Activated CD8-positive, alpha-beta T cell treated with anti-CD3 and anti-CD28 coated beads, Interleukin-2, amount 10 ng/mL, durations not matched to agents 7 days and 5 days (primary cell): Measurements from ENCODE around the gene KLHL33. TPM values are rescaled to one million over a fixed set of nuclear protein-coding genes. Genes with fewer than 3 reads are reported as not detected.
A peak's percentile ranks its signal among the peaks of the same experiment; 100 is the strongest.

Source experiments
- ATAC-seq: fragments of 150-1000 bp; cut with Tn5 transposase; one replicate; pipeline ENCODE4 v1.10.0; 2021; ENCODE audit warnings: moderate library complexity
- CTCF ChIA-PET: fragments of 350-600 bp; sonication (Branson Sonifier 250); formaldehyde crosslinking; loops from one replicate; lab custom pipeline; 2021; ENCODE audit warnings: antibody characterized with exemption; lab: Charles Lee
- POLR2A ChIA-PET: fragments of 350-600 bp; sonication (Branson Sonifier 250); formaldehyde crosslinking; loops from one replicate; lab custom pipeline; 2021; ENCODE audit warnings: antibody characterized with exemption; lab: Charles Lee
- DNase-seq: peaks from one replicate; pipeline ENCODE4 v3.0.0-alpha.2; 2020
- H3K27ac Mint-ChIP-seq: one replicate; pipeline ENCODE4 v1.8.0; 2021; ENCODE audit warnings: mild to moderate bottlenecking, mixed read lengths
- H3K27me3 Mint-ChIP-seq: one replicate; pipeline ENCODE4 v1.8.0; 2021; ENCODE audit warnings: low read depth, mixed read lengths
- H3K36me3 Mint-ChIP-seq: one replicate; pipeline ENCODE4 v1.8.0; 2021; ENCODE audit warnings: low read depth, mixed read lengths
- H3K4me1 Mint-ChIP-seq: one replicate; pipeline ENCODE4 v1.8.0; 2021; ENCODE audit warnings: low read depth, mixed read lengths
- H3K4me3 Mint-ChIP-seq: one replicate; pipeline ENCODE4 v1.8.0; 2021; ENCODE audit warnings: mild to moderate bottlenecking, mixed read lengths
- H3K9me3 Mint-ChIP-seq: one replicate; pipeline ENCODE4 v1.8.0; 2022; ENCODE audit warnings: mixed read lengths; ENCODE audit not compliant: insufficient read depth
- total RNA-seq, 2 experiments: library from RNA; stranded (reverse); gene quantifications; one replicate each; pipeline ENCODE4 v1.2.3, GENCODE V29; 2021

The KLHL33 gene
- total RNA-seq, 2 experiments from 2014 or later, result 2.4 to 2.7 TPM

DNA sequence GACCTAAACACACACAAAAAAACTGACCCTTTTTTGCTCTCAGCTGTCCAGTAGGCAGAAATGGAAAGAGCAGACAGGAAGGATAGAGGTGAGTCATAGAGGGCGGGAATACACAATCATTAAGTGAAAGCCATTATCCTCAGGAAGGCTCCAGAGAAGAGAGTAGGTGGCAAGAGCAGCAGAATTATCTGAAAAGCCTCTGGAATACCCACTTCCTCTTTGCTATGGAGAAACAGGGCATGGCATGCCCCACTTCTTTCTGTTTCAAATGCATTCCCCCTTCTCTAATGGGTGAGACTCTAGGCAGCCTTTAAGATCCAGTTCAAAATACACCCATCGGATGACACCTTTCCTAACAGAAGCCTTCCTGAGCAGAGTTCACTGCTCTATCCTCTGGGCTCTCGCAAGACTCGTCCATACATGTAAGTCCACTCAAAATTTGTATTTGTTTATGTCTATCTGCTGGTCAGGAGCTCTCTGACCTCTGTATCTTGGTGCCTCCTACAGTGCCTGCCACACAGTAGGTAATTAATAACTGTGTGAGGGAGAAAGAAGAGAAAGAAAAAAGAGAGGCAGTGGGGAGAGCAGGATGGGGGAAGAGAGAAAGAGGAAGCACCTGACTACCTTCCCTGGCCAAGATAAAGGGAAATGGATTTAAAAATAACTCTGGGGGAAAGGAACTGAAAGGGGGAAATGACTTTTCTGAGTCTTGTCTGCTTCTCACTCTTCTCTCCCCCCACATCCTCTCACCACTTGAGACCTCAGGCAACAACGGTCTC is 8.5 kb downstream of the KLHL33 start:
- ChIA-PET CTCF (interaction anchor here (1.8 to 3.8 kb wide), 2 partner anchors 12 to 15 kb away, joined by 4 to 24 read pairs; no protein-coding TSS in a partner anchor), POLR2A (interaction anchor here (1.6 to 3.3 kb wide), 4 partner anchors 11 to 34 kb away, joined by 4 to 22 read pairs (median 12); partner anchors contain the start of genes PIP4P1 and TEP1)
- Mint-ChIP-seq H3K36me3 (peaks cover 9% of the 10 kb centered on the region), H3K4me3 (peak overlapping the region; percentile 78), H3K4me1 (peaks cover 45% of the 10 kb centered on the region), H3K27me3 (no peaks in the 10 kb centered on the region), H3K27ac (peak overlapping the region; percentile 94), H3K9me3 (no peaks in the 10 kb centered on the region)
- peak; percentile 59 for ATAC-seq
- DNase-seq, result peak; percentile 48

DNA sequence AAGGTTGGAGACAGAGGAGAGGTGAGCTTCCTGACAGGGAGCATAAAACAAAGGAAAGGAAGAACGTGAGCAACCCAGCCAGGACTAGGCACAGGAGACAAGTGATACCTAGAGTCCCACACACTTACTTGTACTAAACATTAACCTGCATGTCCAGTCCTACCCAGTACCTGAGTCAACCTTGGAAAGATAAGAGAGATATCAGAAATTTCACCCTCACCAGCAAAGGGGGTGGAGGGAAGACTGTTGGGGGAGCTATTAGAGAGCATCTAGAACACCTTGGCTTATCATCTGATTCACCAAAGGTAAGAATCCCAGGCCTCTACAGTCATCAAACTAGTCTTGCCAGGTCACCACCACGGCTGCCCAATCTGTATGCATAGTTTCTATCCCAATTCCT is 11.1 kb downstream of the KLHL33 start:
- Mint-ChIP-seq H3K36me3 (peaks cover 9% of the 10 kb centered on the region), H3K27ac (no peak overlapping the region), H3K9me3 (no peaks in the 10 kb centered on the region), H3K4me1 (peaks cover 36% of the 10 kb centered on the region), H3K4me3 (no peak overlapping the region), H3K27me3 (no peaks in the 10 kb centered on the region)
- ChIA-PET POLR2A (interaction anchor here (1.0 to 1.2 kb wide), 2 partner anchors 9 to 45 kb away, joined by 3 read pairs; partner anchors contain the start of gene PNP), CTCF (interaction anchor here (1.0 to 4.6 kb wide), 2 partner anchors 10 to 45 kb away, joined by 4 to 38 read pairs; no protein-coding TSS in a partner anchor)
- no peak for ATAC-seq
- no peak for DNase-seq

DNA sequence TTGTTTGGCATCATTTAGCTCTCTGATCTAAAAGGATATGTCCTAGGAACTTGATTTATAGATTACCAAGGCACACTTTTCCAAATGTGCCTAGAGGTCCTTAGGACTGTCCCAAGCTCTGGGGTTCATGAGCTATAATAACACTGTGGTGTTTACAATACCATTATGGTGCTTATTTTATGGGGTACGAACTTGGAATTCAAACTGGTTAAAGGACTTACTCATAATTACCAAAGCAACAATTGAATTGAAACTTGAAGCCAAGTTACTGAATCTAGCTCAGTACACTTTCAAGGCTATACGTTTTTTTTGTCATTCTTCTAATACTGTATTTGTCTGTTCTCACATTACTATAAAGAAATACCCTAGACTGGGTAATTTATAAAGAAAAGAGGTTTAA is 13.1 kb downstream of the KLHL33 start:
- no peak overlapping the region for H3K27ac Mint-ChIP-seq
- no peak overlapping the region for H3K4me3 Mint-ChIP-seq
- POLR2A ChIA-PET, result no interaction called here
- peaks cover 16% of the 10 kb centered on the region for H3K4me1 Mint-ChIP-seq
- no peaks in the 10 kb centered on the region for H3K9me3 Mint-ChIP-seq
- ATAC-seq, result no peak
- peaks cover 4% of the 10 kb centered on the region for H3K36me3 Mint-ChIP-seq
- DNase-seq, result no peak
- CTCF ChIA-PET, result interaction anchor here (1.3 to 4.6 kb wide), 2 partner anchors 8 to 29 kb away, joined by 3 to 38 read pairs; no protein-coding TSS in a partner anchor
- H3K27me3 Mint-ChIP-seq, result no peaks in the 10 kb centered on the region

DNA sequence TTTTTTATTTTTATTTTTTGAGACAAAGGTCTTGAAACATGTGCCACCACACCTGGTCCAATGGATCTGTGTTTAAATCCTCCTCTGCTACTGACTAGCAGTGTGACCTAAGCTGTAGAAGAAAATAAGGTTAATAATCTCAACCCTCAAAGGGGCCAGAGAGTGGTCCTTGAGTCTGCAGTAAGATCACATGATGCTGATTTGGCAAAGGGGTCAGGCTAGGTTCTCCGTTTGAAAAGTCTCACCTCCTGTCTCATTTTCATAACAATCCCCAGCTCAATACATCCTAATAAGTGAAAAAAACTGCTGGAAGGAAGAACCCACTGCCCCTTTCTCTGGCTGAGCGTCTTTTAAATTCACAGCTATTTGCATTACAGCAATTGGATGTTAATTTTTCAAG is 14.7 kb downstream of the KLHL33 start:
- Mint-ChIP-seq H3K27me3 (no peaks in the 10 kb centered on the region), H3K36me3 (peaks cover 4% of the 10 kb centered on the region), H3K27ac (no peak overlapping the region), H3K9me3 (no peaks in the 10 kb centered on the region), H3K4me1 (peaks cover 13% of the 10 kb centered on the region), H3K4me3 (no peak overlapping the region)
- ChIA-PET CTCF (interaction anchor here (0.7 kb wide), 1 partner anchor 13 kb away, joined by 3 read pairs; no protein-coding TSS in a partner anchor), POLR2A (no interaction called here)
- DNase-seq (no peak), ATAC-seq (no peak)

DNA sequence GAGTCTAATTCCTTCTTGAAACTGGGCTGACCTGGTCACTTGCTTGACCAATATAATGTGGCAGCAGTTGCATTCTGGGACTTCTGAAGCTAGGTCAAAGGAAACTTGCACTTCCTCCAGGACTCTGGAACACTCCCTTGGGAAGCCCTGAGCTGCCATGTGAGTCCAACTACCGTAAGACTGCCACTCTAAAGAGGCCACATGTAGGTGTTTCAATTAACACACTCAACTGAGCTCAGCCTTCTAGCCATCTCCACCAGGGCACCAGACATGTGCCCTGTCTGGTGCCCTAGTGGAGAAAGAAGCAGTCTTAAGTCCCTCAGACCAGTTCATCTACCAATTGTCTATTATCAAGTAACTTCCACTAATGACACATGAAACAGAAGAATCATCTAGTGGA is 16.5 kb downstream of the KLHL33 start:
- ChIA-PET POLR2A (no interaction called here), CTCF (interaction anchor here (0.9 kb wide), 1 partner anchor 29 kb away, joined by 3 read pairs; no protein-coding TSS in a partner anchor)

DNA sequence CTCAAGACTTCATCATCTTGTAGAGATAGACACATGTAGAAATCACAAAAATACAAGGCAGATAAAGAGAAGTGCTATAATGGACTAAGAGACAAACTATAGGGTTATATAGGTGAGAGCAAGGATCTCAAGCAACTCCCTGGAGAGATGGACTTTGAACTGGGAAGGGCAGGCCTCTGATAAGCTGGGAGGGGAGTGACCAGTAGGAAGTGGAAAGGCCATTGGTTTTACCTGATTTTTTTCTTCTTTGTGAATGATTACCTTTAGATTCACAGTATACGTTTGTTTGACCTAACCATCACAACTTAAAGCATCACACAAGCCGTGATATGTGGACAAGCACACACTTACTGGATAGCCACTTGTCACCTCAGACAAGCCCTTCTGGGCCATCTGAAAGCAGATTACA is 17.5 kb downstream of the KLHL33 start:
- H3K27me3 Mint-ChIP-seq, result no peaks in the 10 kb centered on the region
- H3K27ac Mint-ChIP-seq, result no peak overlapping the region
- no peaks in the 10 kb centered on the region for H3K9me3 Mint-ChIP-seq
- peaks cover 28% of the 10 kb centered on the region for H3K4me1 Mint-ChIP-seq
- no peak for DNase-seq
- ATAC-seq, result no peak
- POLR2A ChIA-PET, result no interaction called here
- CTCF ChIA-PET, result interaction anchor here (0.6 to 1.4 kb wide), 2 partner anchors 75 to 596 kb away, joined by 3 read pairs; no protein-coding TSS in a partner anchor
- H3K36me3 Mint-ChIP-seq, result no peaks in the 10 kb centered on the region
- H3K4me3 Mint-ChIP-seq, result no peak overlapping the region

More for the DNA sequence above, 16.5 kb downstream of the KLHL33 start:
- ATAC-seq (no peak), DNase-seq (no peak)
- Mint-ChIP-seq H3K9me3 (no peaks in the 10 kb centered on the region), H3K4me3 (no peak overlapping the region), H3K27ac (no peak overlapping the region), H3K27me3 (no peaks in the 10 kb centered on the region), H3K4me1 (peaks cover 19% of the 10 kb centered on the region), H3K36me3 (no peaks in the 10 kb centered on the region)

DNA sequence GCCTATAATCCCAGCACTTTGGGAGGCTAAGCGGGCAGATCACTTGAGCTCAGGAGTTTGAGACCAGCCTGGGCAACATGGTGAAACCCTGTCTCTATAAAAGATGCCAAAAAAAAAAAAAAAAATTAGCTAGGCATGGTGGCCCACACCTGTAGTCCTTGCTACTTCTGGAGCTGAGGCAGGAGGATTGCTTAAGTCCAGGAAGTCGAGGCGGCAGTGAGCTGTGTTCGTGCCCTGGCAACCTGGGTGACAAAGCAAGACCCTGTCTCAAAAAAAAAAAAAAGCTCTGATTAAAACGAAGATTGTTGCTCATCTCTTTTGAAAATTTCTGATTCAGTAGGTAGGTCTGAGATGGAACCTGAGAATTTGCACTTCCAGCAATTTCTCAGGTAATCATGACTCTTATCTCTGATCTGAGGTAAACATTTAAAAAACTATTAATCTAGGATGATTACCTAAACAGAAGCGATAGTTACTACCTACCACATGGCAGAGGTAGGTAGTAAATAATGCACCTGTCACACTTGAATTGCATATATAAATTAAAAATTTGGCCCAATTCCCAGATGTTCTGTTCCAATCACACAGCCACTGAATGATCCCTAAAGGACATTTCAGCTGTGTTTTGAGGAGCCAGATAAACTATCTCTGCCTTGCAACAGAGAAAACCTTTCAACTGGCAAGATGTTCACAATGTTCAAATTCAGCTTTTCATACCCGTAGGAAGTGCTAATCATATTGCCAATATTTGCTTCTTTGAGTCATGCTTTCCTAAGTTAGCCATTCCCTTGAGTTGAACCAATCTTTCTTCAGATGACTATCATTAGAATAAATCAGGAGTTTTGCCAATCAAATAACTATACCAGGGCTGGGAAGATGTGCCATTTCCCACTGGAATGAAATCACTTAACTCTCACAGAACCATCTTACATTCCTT is 18.4 kb downstream of the KLHL33 start:
- ATAC-seq (no peak), DNase-seq (no peak)
- CTCF ChIA-PET, result interaction anchor here (0.7 to 1.8 kb wide), 8 partner anchors 12 to 192 kb away, joined by 3 to 10 read pairs (median 3); partner anchors contain the start of genes APEX1 and OSGEP
- H3K4me1 Mint-ChIP-seq, result peaks cover 25% of the 10 kb centered on the region
- no peak overlapping the region for H3K27ac Mint-ChIP-seq
- no peak overlapping the region for H3K4me3 Mint-ChIP-seq
- H3K9me3 Mint-ChIP-seq, result no peaks in the 10 kb centered on the region
- H3K36me3 Mint-ChIP-seq, result no peaks in the 10 kb centered on the region
- POLR2A ChIA-PET, result interaction anchor here (0.7 kb wide), 1 partner anchor 44 kb away, joined by 3 read pairs; the partner anchor contains the start of gene PIP4P1
- H3K27me3 Mint-ChIP-seq, result no peaks in the 10 kb centered on the region

DNA sequence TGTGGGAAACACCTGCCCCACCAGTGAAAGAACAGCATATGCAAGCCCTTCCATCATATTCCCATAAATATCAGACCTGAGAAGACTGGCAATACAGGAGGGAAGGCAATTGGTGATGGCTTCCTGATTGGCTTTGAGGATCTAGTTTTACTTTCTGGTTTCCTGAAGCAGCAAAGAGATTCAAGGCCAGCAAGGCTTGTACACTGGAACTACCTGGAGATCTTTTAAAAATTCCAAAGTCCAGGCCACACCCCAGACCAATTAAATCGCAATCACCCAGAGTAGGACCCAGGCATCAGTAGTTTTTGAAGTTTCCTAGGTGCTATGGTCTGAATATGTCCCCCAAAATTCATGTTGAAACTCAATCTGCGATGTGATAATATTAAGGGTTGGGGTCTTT is 19.7 kb downstream of the KLHL33 start:
- peaks cover 34% of the 10 kb centered on the region for H3K4me1 Mint-ChIP-seq

DNA sequence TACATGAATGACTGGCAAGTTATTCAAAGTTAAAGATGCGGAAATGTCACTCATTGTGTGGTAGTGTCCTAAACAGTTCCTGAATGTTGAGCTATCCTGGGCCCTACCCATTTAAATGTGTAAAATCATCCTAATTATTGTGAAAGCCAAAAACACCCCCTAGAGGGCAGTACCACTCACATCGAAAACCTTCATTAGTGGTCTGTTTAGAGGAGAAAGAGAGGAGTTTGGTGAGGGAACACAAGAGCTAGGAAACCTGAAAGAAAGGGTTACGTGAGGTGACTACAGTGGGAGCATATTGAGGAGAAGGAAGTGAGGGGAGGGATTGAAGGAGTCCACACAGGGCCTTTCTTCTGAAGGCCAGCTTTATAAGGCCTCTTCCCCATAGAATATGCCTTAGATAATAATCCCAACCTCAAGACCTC is 20.2 kb downstream of the KLHL33 start:
- Mint-ChIP-seq H3K27me3 (no peaks in the 10 kb centered on the region), H3K27ac (peak overlapping the region; percentile 40), H3K9me3 (no peaks in the 10 kb centered on the region), H3K4me1 (peaks cover 37% of the 10 kb centered on the region), H3K36me3 (no peaks in the 10 kb centered on the region), H3K4me3 (no peak overlapping the region)
- DNase-seq (peak; percentile 69), ATAC-seq (peak; percentile 52)
- POLR2A ChIA-PET, result interaction anchor here (0.6 to 3.9 kb wide), 7 partner anchors 9 to 110 kb away, joined by 3 to 29 read pairs (median 4); partner anchors contain the start of genes APEX1, OSGEP and TTC5
- CTCF ChIA-PET, result interaction anchor here (0.6 to 4.3 kb wide), 40 partner anchors 9 to 207 kb away, joined by 3 to 59 read pairs (median 5); partner anchors contain the start of genes APEX1, CCNB1IP1, KLHL33 and OSGEP

More for the DNA sequence above, 19.7 kb downstream of the KLHL33 start:
- Mint-ChIP-seq H3K36me3 (no peaks in the 10 kb centered on the region), H3K27me3 (no peaks in the 10 kb centered on the region), H3K4me3 (no peak overlapping the region), H3K9me3 (no peaks in the 10 kb centered on the region), H3K27ac (peak overlapping the region; percentile 40)
- ATAC-seq (no peak), DNase-seq (no peak)
- ChIA-PET CTCF (interaction anchor here (0.6 to 4.3 kb wide), 34 partner anchors 8 to 197 kb away, joined by 3 to 59 read pairs (median 6); partner anchors contain the start of genes APEX1, KLHL33, OSGEP and PARP2), POLR2A (interaction anchor here (0.6 to 3.9 kb wide), 7 partner anchors 8 to 110 kb away, joined by 3 to 29 read pairs (median 4); partner anchors contain the start of genes APEX1, OSGEP and TTC5)

DNA sequence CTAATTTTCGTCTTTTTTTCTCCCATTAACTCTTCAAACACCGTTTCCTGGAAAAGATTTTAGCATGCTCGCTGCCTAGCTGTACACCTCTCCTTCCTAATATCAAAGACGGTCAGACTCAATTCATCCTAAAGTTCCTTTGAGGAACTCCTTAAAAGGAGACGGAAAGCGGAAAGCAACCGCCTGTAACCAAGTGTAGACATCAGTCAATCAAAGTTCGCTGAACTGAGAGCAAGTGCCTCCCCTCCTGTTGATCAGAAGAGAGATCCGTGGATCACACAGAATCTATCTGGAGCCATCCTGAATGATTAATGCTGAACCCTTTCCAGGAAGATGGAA is 22.3 kb downstream of the KLHL33 start:
- peak overlapping the region; percentile 95 for H3K27ac Mint-ChIP-seq
- no peaks in the 10 kb centered on the region for H3K36me3 Mint-ChIP-seq
- ChIA-PET CTCF (interaction anchor here (0.7 to 4.3 kb wide), 12 partner anchors 11 to 268 kb away, joined by 3 to 59 read pairs (median 18); partner anchors contain the start of genes CCNB1IP1, PARP2, PIP4P1 and PNP), POLR2A (interaction anchor here (1.0 to 3.9 kb wide), 8 partner anchors 8 to 267 kb away, joined by 3 to 29 read pairs (median 4); partner anchors contain the start of genes APEX1, OSGEP, PARP2 and PIP4P1)
- H3K4me3 Mint-ChIP-seq, result peak overlapping the region; percentile 94
- DNase-seq (peak; percentile 51), ATAC-seq (peak; percentile 53)
- no peaks in the 10 kb centered on the region for H3K9me3 Mint-ChIP-seq
- peaks cover 42% of the 10 kb centered on the region for H3K4me1 Mint-ChIP-seq
- no peaks in the 10 kb centered on the region for H3K27me3 Mint-ChIP-seq
